Upper lobe of left lung (tissue), 6 donors: ENCODE data around the gene S100A4. TPM values are rescaled to one million over a fixed set of nuclear protein-coding genes. Genes with fewer than 3 reads are reported as not detected.
"Not testable (repeated sequence)": the region's sequence is repeated elsewhere in the genome, so short reads cannot be mapped to it uniquely, and the experiment has no call there.

Experiments
- ATAC-seq, 2 donors: fragments of 200-7000 bp; cut with Tn5 transposase; one replicate each; pipeline ENCODE4 v1.9.1; 2022; ENCODE audit warnings: mild to moderate bottlenecking in 2 of 2, moderate library complexity in 2 of 2; ENCODE audit not compliant: low FRiP score in 2 of 2
- DNase-seq, 2 donors: peaks; one replicate each; pipeline ENCODE4 v3.0.0-alpha.2; 2019 to 2020
- H3K27ac ChIP-seq, 4 donors: fragments of 200-600 bp; sonication (generic); one replicate each; pipeline ENCODE4 v1.5.1; 2016 to 2019
- H3K27me3 ChIP-seq, 4 donors: fragments of 200-600 bp; sonication (generic); one replicate each; pipeline ENCODE4 v1.5.1; 2017 to 2019
- H3K36me3 ChIP-seq, 4 donors: fragments of 200-600 bp; sonication (generic); one replicate each; pipeline ENCODE4 v1.5.1; 2016 to 2019
- H3K4me1 ChIP-seq, 4 donors: fragments of 200-600 bp; sonication (generic); one replicate each; pipeline ENCODE4 v1.5.1; 2018 to 2019
- H3K4me3 ChIP-seq, 4 donors: fragments of 200-600 bp; sonication (generic); one replicate each; pipeline ENCODE4 v1.5.1; 2017 to 2019; ENCODE audit warnings: mild to moderate bottlenecking in 2 of 4, moderate library complexity in 1 of 4
- H3K9me3 ChIP-seq, 4 donors: fragments of 200-600 bp; sonication (generic); one replicate each; pipeline ENCODE4 v1.5.1; 2018 to 2019
- CTCF ChIP-seq, 6 experiments: fragments of 450-650 bp in 4 of 6; fragments of 200-600 bp in 2 of 6; sonication (generic) in 2 of 6; IDR thresholded peaks; one replicate each; pipeline ENCODE4 v1.5.1; 2016 to 2019; ENCODE audit warnings: antibody characterized with exemption in 6 of 6
- EP300 ChIP-seq, 4 donors: sonication (generic); formaldehyde crosslinking; IDR thresholded peaks; one replicate each; pipeline ENCODE4 v1.5.1; 2017; ENCODE audit warnings: antibody characterized with exemption in 4 of 4, control low read depth in 2 of 4
- POLR2A ChIP-seq, 4 donors: fragments of 450-650 bp; IDR thresholded peaks; one replicate each; pipeline ENCODE4 v1.5.1; 2016 to 2017; ENCODE audit warnings: antibody characterized with exemption in 4 of 4, mild to moderate bottlenecking in 2 of 4
- POLR2AphosphoS5 ChIP-seq, 2 donors: sonication (generic); formaldehyde crosslinking; IDR thresholded peaks; one replicate each; pipeline ENCODE4 v1.5.1; 2017; ENCODE audit warnings: antibody characterized with exemption in 2 of 2
- WGBS, 2 donors: methylation state at CpG; one replicate each; pipeline ENCODE4 v1.1.5; 2017 to 2018; 5-methylcytosine and 5-hydroxymethylcytosine counted together
- total RNA-seq, 6 donors: library from RNA; depleted of rRNA in 4 of 6; stranded (reverse); fragments of >200 nt in 4 of 6; gene quantifications; one replicate each; pipeline versions ENCODE4 v1.1.0 to v1.2.1, GENCODE V29; 2016 to 2021
- donor health status: DM: no; HTN: no; CAD: no; lungs with moderate emphysema.
- donor health status: DM: no; HTN: yes; CAD: no; lungs with severe emphysema.

The S100A4 gene
- 100 to 1,000 TPM; 234 to 983 (median 633) TPM for total RNA-seq

- WGBS, 2 donors, result 28 to 29% methylated on average over 17 to 19 of the region's 19 CpGs
- Histone ChIP-seq H3K27me3 (no peaks in the 10 kb centered on the region), H3K4me3 (peak within 1 kb of the TSS; percentile 16 to 59 (median 52)), H3K9me3 (no peaks in the 10 kb centered on the region), H3K4me1 (peaks cover 87 to 97% (median 92%) of the 10 kb centered on the region in 4 donors), H3K36me3 (peaks cover 0 to 16% (median 2%) of the 10 kb centered on the region in 4 donors), H3K27ac (peak within 1 kb of the TSS; percentile 79 to 94 (median 90))
- peak; percentile 93 to 94 for ATAC-seq
- DNase-seq, result peak; percentile 92 to 97
- TF ChIP-seq EP300 (IDR thresholded peaks at IDR 0.05), result peak in 1 of 4 donors; percentile 66
- TF ChIP-seq POLR2A (IDR thresholded peaks at IDR 0.05), result peak in 3 of 4 donors; percentile 60 to 68 (median 64)
- peak; percentile 78 to 79 for TF ChIP-seq POLR2AphosphoS5 (IDR thresholded peaks at IDR 0.05)
- peak in 3 of 6 experiments; percentile 10 to 22 (median 11) for TF ChIP-seq CTCF (IDR thresholded peaks at IDR 0.05)
Observed at GRCh38 chr1:153545067-153546055, at the start of gene S100A4. S100A4 (minus strand) TSS chr1:153545806; CDS start chr1:153544794, 1,012 bp downstream.

- 57 to 59% methylated on average over 4 of the region's 4 CpGs for WGBS, 2 donors
- TF ChIP-seq POLR2AphosphoS5 (IDR thresholded peaks at IDR 0.05) (no peak), CTCF (IDR thresholded peaks at IDR 0.05) (no peak), POLR2A (IDR thresholded peaks at IDR 0.05) (no peak), EP300 (IDR thresholded peaks at IDR 0.05) (no peak)
- H3K27me3 ChIP-seq, result no peaks in the 10 kb centered on the region
- no peak overlapping the region for H3K27ac ChIP-seq
- DNase-seq (no peak), ATAC-seq (no peak)
- no peaks in the 10 kb centered on the region for H3K36me3 ChIP-seq
- no peak overlapping the region for H3K4me3 ChIP-seq
- no peaks in the 10 kb centered on the region for H3K9me3 ChIP-seq
- H3K4me1 ChIP-seq, result no peaks in the 10 kb centered on the region
Observed at GRCh38 chr1:153592748-153593147, 47.1 kb upstream of the S100A4 start.

DNA sequence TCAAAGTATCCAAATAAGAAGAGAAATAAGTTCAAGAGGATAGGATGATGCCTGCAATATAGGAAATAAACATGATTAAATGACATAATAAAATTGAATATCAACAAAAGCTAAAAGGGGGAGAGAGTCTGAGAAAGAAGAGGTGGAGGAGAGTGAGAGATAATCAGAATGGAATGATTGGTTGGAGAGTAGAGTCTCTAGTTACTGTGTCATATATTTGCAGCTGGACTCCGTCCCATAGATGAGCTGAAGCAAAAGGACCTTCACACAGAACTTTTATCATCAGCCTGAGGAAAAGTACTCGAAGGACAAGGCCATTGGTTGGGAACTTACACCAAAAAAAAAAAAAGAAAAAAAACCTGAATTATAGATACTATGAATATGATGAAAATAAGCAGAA lies 42.9 kb upstream of the S100A4 start:
- DNase-seq (no peak), ATAC-seq (no peak)
- no peak for TF ChIP-seq POLR2AphosphoS5 (IDR thresholded peaks at IDR 0.05)
- TF ChIP-seq EP300 (IDR thresholded peaks at IDR 0.05), result no peak
- no peak for TF ChIP-seq CTCF (IDR thresholded peaks at IDR 0.05)
- TF ChIP-seq POLR2A (IDR thresholded peaks at IDR 0.05), result no peak
- no peaks in the 10 kb centered on the region for H3K9me3 ChIP-seq
- H3K27me3 ChIP-seq, result no peaks in the 10 kb centered on the region
- H3K4me1 ChIP-seq, result no peaks in the 10 kb centered on the region
- WGBS, 2 donors, result 93 to 95% methylated on average over 2 of the region's 2 CpGs
- no peak overlapping the region for H3K27ac ChIP-seq
- no peaks in the 10 kb centered on the region for H3K36me3 ChIP-seq
- H3K4me3 ChIP-seq, result no peak overlapping the region

DNA sequence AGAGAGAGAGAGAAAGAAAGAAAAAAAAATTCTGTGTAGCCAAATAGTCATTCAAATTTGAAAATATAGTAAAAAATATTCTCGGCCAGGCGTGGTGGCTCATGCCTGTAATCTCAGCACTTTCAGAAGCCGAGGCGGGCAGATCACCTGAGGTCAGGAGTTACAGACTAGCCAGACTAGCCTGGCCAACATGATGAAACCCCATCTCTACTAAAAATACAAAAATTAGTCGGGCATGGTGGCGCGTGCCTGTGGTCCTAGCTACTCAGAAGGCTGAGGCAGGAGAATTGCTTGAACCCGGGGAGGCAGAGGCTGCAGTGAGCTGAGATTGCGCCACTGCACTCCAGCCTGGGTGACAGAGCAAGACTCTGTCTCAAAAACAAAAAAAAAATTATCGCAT lies 42.4 kb upstream of the S100A4 start:
- DNase-seq, H3K4me1 ChIP-seq, ATAC-seq, H3K27ac ChIP-seq, H3K4me3 ChIP-seq, H3K9me3 ChIP-seq, H3K27me3 ChIP-seq, H3K36me3 ChIP-seq: not testable (repeated sequence)
- WGBS, 2 donors, result 91 to 94% methylated on average over 10 of the region's 10 CpGs

DNA sequence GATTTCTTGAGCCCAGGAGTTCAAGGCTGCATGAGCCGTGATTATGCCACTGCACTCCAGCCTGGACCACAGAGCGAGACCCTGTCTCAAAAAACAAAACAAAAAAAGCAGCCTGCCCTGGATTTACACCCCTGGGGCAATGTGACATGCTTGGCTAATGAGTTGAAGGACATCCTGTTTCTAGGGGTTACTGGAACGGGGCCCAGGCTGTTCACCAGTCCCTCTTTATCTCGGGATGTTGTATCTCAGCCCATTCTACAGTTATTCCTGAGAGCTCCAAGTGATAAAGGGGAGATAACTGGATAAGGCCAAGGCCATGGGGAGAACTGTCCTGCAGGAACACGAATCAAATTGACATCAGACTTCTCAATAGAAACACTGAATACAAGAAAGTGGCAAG lies 41.7 kb upstream of the S100A4 start:
- no peak for ATAC-seq
- Histone ChIP-seq H3K4me1 (no peaks in the 10 kb centered on the region), H3K4me3 (no peak overlapping the region), H3K27me3 (no peaks in the 10 kb centered on the region), H3K27ac (no peak overlapping the region), H3K9me3 (no peaks in the 10 kb centered on the region), H3K36me3 (no peaks in the 10 kb centered on the region)
- TF ChIP-seq POLR2AphosphoS5 (IDR thresholded peaks at IDR 0.05) (no peak), CTCF (IDR thresholded peaks at IDR 0.05) (no peak), EP300 (IDR thresholded peaks at IDR 0.05) (no peak), POLR2A (IDR thresholded peaks at IDR 0.05) (no peak)
- WGBS, 2 donors, result 57 to 59% methylated on average over 5 of the region's 5 CpGs
- no peak for DNase-seq
